ENCODE data around the gene CAMK2D. TPM values are rescaled to one million over a fixed set of nuclear protein-coding genes. Genes with fewer than 3 reads are reported as not detected.

CAMK2D gene
- total RNA-seq, 2 experiments from 2014 or later: 29.9 to 32.9 TPM

- H3K4me3 ChIP-seq (ENCODE audit: low read length): no peak overlapping the region
Measured at GRCh38 chr4:113613503-113613902, 148.0 kb downstream of the CAMK2D start.

GRCh38 chr4:113610537-113610936, 151.0 kb downstream of the CAMK2D start:
- Histone ChIP-seq H3K9me3 (ENCODE audit: control insufficient read depth in 1 of 2, insufficient read depth in 1 of 2, low read length in 2 of 2) (no peaks in the 10 kb centered on the region), H3K4me3 (ENCODE audit: low read length) (no peak overlapping the region), H3K36me3 (ENCODE audit: insufficient read depth, low read length) (peaks cover 12% of the 10 kb centered on the region), H3K4me1 (ENCODE audit: insufficient read depth, low read length) (no peaks in the 10 kb centered on the region), H3K27ac (ENCODE audit: low read depth in 1 of 2, low read length in 2 of 2) (no peak overlapping the region), H3K27me3 (ENCODE audit: control insufficient read depth in 1 of 2, insufficient read depth in 2 of 2, low read length in 2 of 2) (no peaks in the 10 kb centered on the region)
- POLR2A ChIA-PET: no interaction called here
- no peak for DNase-seq
- TF ChIP-seq, protein P1, sequence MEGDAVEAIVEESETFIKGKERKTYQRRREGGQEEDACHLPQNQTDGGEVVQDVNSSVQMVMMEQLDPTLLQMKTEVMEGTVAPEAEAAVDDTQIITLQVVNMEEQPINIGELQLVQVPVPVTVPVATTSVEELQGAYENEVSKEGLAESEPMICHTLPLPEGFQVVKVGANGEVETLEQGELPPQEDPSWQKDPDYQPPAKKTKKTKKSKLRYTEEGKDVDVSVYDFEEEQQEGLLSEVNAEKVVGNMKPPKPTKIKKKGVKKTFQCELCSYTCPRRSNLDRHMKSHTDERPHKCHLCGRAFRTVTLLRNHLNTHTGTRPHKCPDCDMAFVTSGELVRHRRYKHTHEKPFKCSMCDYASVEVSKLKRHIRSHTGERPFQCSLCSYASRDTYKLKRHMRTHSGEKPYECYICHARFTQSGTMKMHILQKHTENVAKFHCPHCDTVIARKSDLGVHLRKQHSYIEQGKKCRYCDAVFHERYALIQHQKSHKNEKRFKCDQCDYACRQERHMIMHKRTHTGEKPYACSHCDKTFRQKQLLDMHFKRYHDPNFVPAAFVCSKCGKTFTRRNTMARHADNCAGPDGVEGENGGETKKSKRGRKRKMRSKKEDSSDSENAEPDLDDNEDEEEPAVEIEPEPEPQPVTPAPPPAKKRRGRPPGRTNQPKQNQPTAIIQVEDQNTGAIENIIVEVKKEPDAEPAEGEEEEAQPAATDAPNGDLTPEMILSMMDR (IDR thresholded peaks at IDR 0.05): no peak
- intact Hi-C loops (cut with DNase I, micrococcal nuclease): no loop called here
- CTCF ChIA-PET: no interaction called here
- Mint-ChIP-seq H3K4me1 (ENCODE audit: low read depth) (peaks cover 17% of the 10 kb centered on the region), H3K36me3 (ENCODE audit: low read depth) (peaks cover 40% of the 10 kb centered on the region), H3K4me3 (no peak overlapping the region), H3K9me3 (no peaks in the 10 kb centered on the region), H3K27me3 (no peaks in the 10 kb centered on the region), H3K27ac (no peak overlapping the region)
- no peak for ATAC-seq (ENCODE audit: poor library complexity)

More at GRCh38 chr4:113613503-113613902, 148.0 kb downstream of the CAMK2D start:
- POLR2A ChIA-PET: no interaction called here
- Histone ChIP-seq H3K36me3 (ENCODE audit: insufficient read depth, low read length) (peaks cover 2% of the 10 kb centered on the region), H3K4me1 (ENCODE audit: insufficient read depth, low read length) (no peaks in the 10 kb centered on the region), H3K27ac (ENCODE audit: low read depth in 1 of 2, low read length in 2 of 2) (no peak overlapping the region), H3K9me3 (ENCODE audit: control insufficient read depth in 1 of 2, insufficient read depth in 1 of 2, low read length in 2 of 2) (no peaks in the 10 kb centered on the region), H3K27me3 (ENCODE audit: control insufficient read depth in 1 of 2, insufficient read depth in 2 of 2, low read length in 2 of 2) (no peaks in the 10 kb centered on the region)
- intact Hi-C loops (cut with DNase I, micrococcal nuclease): no loop called here
- TF ChIP-seq, protein P1 (IDR thresholded peaks at IDR 0.05): no peak
- no peaks in the 10 kb centered on the region for H3K9me3 Mint-ChIP-seq
- no peak overlapping the region for H3K27ac Mint-ChIP-seq
- DNase-seq (no peak), ATAC-seq (ENCODE audit: poor library complexity) (no peak)
- peaks cover 28% of the 10 kb centered on the region for H3K4me1 Mint-ChIP-seq (ENCODE audit: low read depth)
- H3K27me3 Mint-ChIP-seq: no peaks in the 10 kb centered on the region
- H3K36me3 Mint-ChIP-seq (ENCODE audit: low read depth): peaks cover 10% of the 10 kb centered on the region
- CTCF ChIA-PET: no interaction called here
- no peak overlapping the region for H3K4me3 Mint-ChIP-seq

DNA sequence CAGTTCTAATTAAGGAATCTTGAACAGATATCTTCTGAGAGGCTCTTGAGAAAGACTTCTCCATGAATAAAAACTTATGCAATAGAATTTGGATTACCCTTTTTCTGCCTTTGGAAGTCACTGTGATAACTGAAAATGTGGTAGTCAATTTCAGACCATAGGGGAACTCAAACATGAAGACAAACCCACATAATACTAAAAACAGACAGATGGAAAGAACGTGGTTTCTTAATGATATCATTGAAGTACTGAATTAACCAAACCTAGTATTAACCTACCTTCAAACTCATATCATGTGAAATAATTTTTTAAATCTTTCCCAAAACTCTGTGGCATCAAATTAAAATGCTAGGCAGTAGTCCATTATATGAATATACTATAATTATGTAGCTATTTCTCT, 153.5 kb downstream of the CAMK2D start:
- H3K9me3 ChIP-seq (ENCODE audit: control insufficient read depth in 1 of 2, insufficient read depth in 1 of 2, low read length in 2 of 2): no peaks in the 10 kb centered on the region
- H3K27ac Mint-ChIP-seq: no peak overlapping the region
- TF ChIP-seq, protein P1 (IDR thresholded peaks at IDR 0.05): no peak
- H3K4me1 ChIP-seq (ENCODE audit: insufficient read depth, low read length): no peaks in the 10 kb centered on the region
- ChIA-PET POLR2A (no interaction called here), CTCF (no interaction called here)
- H3K36me3 ChIP-seq (ENCODE audit: insufficient read depth, low read length): peaks cover 12% of the 10 kb centered on the region
- intact Hi-C loops (cut with DNase I, micrococcal nuclease): no loop called here
- H3K4me3 ChIP-seq (ENCODE audit: low read length): no peak overlapping the region
- no peaks in the 10 kb centered on the region for H3K27me3 ChIP-seq (ENCODE audit: control insufficient read depth in 1 of 2, insufficient read depth in 2 of 2, low read length in 2 of 2)
- no peak overlapping the region for H3K27ac ChIP-seq (ENCODE audit: low read depth in 1 of 2, low read length in 2 of 2)
- DNase-seq (no peak), ATAC-seq (ENCODE audit: poor library complexity) (no peak)
- H3K4me1 Mint-ChIP-seq (ENCODE audit: low read depth): peaks cover 6% of the 10 kb centered on the region
- H3K4me3 Mint-ChIP-seq: no peak overlapping the region
- H3K27me3 Mint-ChIP-seq: no peaks in the 10 kb centered on the region
- no peaks in the 10 kb centered on the region for H3K9me3 Mint-ChIP-seq
- peaks cover 47% of the 10 kb centered on the region for H3K36me3 Mint-ChIP-seq (ENCODE audit: low read depth)

Data from CD4-positive, alpha-beta T cell (primary cell).